Panc1 (cell line): ENCODE measurements around the gene FGGY. TPM values are rescaled to one million over a fixed set of nuclear protein-coding genes. Genes with fewer than 3 reads are reported as not detected.
"Not testable (repeated sequence)": the region's sequence is repeated elsewhere in the genome, so short reads cannot be mapped to it uniquely, and the experiment has no call there.

Experiments
- ATAC-seq: fragments of 200-7000 bp; cut with Tn5 transposase; 2 replicates; pipeline ENCODE4 v1.9.1; 2020; ENCODE audit warnings: mild to moderate bottlenecking, moderate library complexity
- BruUV-seq: library from RNA; stranded (reverse); fragments of 400-500 nt; replicated peaks from 2 replicates; lab custom pipeline; 2021; lab: Mats Ljungman, UMichigan
- CTCF ChIA-PET: fragments of 300-600 bp; sonication (Branson Sonifier 250); formaldehyde crosslinking; loops from one replicate; lab custom pipeline; 2022; ENCODE audit warnings: antibody characterized with exemption; lab: Charles Lee
- POLR2A ChIA-PET: fragments of 300-600 bp; sonication (Branson Sonifier 250); formaldehyde crosslinking; loops from one replicate; lab custom pipeline; 2022; ENCODE audit warnings: antibody characterized with exemption; lab: Charles Lee
- DNase-seq: peaks from one replicate; pipeline ENCODE4 v3.0.0-alpha.2; 2010; ENCODE audit warnings: low read depth, low spot score
- H3K27ac ChIP-seq: 2 replicates; pipeline ENCODE4 v1.5.1; 2011; ENCODE audit warnings: mild to moderate bottlenecking, low read length, inconsistent platforms
- H3K27me3 ChIP-seq: fragments of 200-500 bp; sonication (Bioruptor generic); 2 replicates; pipeline ENCODE4 v1.6.0; 2014; ENCODE audit warnings: low read length, inconsistent platforms; ENCODE audit not compliant: control insufficient read depth, insufficient read depth
- H3K36me3 ChIP-seq: fragments of 200-500 bp; sonication (Bioruptor generic); 2 replicates; pipeline ENCODE4 v1.5.1; 2014; ENCODE audit warnings: inconsistent platforms, mild to moderate bottlenecking, low read length, moderate library complexity; ENCODE audit not compliant: control insufficient read depth, insufficient read depth
- H3K4me1 ChIP-seq: 2 replicates; pipeline ENCODE4 v1.5.1; 2011; ENCODE audit warnings: inconsistent platforms, mild to moderate bottlenecking, low read length, moderate library complexity; ENCODE audit not compliant: control insufficient read depth, insufficient read depth
- H3K4me3 ChIP-seq, 2 experiments: 2 replicates each; pipeline ENCODE4 v1.5.1; 2011 to 2012; ENCODE audit warnings: low read depth in 2 of 2, low read length in 2 of 2, mild to moderate bottlenecking in 2 of 2, inconsistent platforms in 1 of 2, moderate library complexity in 1 of 2
- H3K9me3 ChIP-seq: fragments of 200-500 bp; sonication (Bioruptor generic); 2 replicates; pipeline ENCODE4 v1.5.1; 2014; ENCODE audit warnings: low read depth, mild to moderate bottlenecking, inconsistent platforms, low read length, moderate library complexity; ENCODE audit not compliant: control insufficient read depth, insufficient read depth
- CTCF ChIP-seq: fragments of 450-650 bp; IDR thresholded peaks from 2 replicates; pipeline ENCODE4 v1.5.1; 2017; ENCODE audit warnings: mild to moderate bottlenecking
- POLR2AphosphoS5 ChIP-seq: IDR thresholded peaks from 2 replicates; pipeline ENCODE4 v1.6.1; 2012; ENCODE audit warnings: mild to moderate bottlenecking, low read depth, low read length, moderate library complexity
- SIN3A ChIP-seq: IDR thresholded peaks from 2 replicates; pipeline ENCODE4 v1.6.1; 2012; ENCODE audit warnings: low read depth, mild to moderate bottlenecking, low read length, moderate library complexity, borderline replicate concordance; ENCODE audit not compliant: insufficient read depth
- TCF7L2 ChIP-seq: IDR thresholded peaks from 2 replicates; pipeline ENCODE4 v1.6.1; 2011; ENCODE audit warnings: mild to moderate bottlenecking, low read depth, low read length, inconsistent platforms
- in situ Hi-C: cut with HindIII; loops from 2 replicates; pipeline ENCODE4 v1.10.0; 2016; ENCODE audit warnings: low sequenced_read_pairs, low pct_unique_long_range_greater_than_20kb
- intact Hi-C: fragments of 100-400 bp; cut with micrococcal nuclease; formaldehyde crosslinking; loops from one replicate; pipeline ENCODE4 v1.10.0; 2022; ENCODE audit not compliant: unreplicated experiment
- total RNA-seq: library from RNA; stranded (reverse); gene quantifications from one replicate; pipeline ENCODE4 v1.2.1, GENCODE V29; 2021; ENCODE audit not compliant: unreplicated experiment
- TF ChIP-seq, protein P1 (sequence below), 2 experiments: IDR thresholded peaks; 2 replicates each; pipeline ENCODE4 v1.6.1; 2011 to 2012; ENCODE audit warnings: low read depth in 2 of 2, control low read depth in 1 of 2, low read length in 1 of 2, mild to moderate bottlenecking in 1 of 2, moderate library complexity in 1 of 2; ENCODE audit not compliant: insufficient read depth in 1 of 2

Gene FGGY
- total RNA-seq, 1 experiment from 2014 or later, result 15.5 TPM

DNA sequence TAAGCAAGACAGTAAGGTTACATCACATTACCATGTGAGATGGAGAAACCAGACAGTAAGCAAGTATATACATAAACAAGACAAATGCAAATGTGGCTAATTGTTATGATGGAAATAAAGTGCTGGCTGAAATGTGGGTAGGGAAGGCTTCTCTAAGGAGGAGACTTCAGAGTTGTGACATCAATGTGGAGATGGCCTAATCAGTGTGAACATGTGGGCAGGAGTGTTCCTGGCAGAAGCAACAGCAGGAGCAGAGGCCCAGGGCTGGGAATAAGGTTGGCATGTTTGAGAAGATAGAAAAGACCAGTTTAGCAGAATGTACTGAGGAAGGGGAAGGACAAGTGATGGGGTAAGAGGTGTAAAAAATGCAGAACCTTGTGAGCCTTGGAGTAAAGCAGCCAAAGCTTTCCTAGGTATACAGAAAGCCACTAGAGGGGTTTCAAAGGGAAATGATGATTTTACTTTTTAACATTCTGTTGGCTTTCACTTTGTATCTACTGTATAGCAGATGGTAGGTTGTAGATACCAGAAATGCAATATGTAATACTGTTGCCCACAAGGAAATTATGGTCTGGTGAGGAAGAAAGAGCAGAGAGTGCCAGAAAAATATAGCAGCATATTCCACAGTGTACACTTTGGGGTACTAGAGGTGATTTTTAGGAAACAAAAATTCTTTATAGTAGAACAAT is 197.4 kb downstream of the FGGY start:
- TF ChIP-seq SIN3A (no peak), POLR2AphosphoS5 (no peak), TCF7L2 (no peak), CTCF (no peak)
- TF ChIP-seq, protein P1, sequence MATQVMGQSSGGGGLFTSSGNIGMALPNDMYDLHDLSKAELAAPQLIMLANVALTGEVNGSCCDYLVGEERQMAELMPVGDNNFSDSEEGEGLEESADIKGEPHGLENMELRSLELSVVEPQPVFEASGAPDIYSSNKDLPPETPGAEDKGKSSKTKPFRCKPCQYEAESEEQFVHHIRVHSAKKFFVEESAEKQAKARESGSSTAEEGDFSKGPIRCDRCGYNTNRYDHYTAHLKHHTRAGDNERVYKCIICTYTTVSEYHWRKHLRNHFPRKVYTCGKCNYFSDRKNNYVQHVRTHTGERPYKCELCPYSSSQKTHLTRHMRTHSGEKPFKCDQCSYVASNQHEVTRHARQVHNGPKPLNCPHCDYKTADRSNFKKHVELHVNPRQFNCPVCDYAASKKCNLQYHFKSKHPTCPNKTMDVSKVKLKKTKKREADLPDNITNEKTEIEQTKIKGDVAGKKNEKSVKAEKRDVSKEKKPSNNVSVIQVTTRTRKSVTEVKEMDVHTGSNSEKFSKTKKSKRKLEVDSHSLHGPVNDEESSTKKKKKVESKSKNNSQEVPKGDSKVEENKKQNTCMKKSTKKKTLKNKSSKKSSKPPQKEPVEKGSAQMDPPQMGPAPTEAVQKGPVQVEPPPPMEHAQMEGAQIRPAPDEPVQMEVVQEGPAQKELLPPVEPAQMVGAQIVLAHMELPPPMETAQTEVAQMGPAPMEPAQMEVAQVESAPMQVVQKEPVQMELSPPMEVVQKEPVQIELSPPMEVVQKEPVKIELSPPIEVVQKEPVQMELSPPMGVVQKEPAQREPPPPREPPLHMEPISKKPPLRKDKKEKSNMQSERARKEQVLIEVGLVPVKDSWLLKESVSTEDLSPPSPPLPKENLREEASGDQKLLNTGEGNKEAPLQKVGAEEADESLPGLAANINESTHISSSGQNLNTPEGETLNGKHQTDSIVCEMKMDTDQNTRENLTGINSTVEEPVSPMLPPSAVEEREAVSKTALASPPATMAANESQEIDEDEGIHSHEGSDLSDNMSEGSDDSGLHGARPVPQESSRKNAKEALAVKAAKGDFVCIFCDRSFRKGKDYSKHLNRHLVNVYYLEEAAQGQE (IDR thresholded peaks at IDR 0.05; ENCODE audit: insufficient read depth in 1 of 2, low read depth in 2 of 2, low read length in 1 of 2), result no peak
- ChIA-PET POLR2A (no interaction called here), CTCF (no interaction called here)
- no peaks in the 10 kb centered on the region for H3K9me3 ChIP-seq
- no peak overlapping the region for H3K27ac ChIP-seq
- H3K4me1 ChIP-seq, result no peaks in the 10 kb centered on the region
- no peak for ATAC-seq
- H3K4me3 ChIP-seq, result no peak overlapping the region
- no TSS peak for BruUV-seq
- H3K27me3 ChIP-seq, result no peaks in the 10 kb centered on the region
- in situ Hi-C loops, result no loop called here
- H3K36me3 ChIP-seq, result no peaks in the 10 kb centered on the region
- intact Hi-C loops, result no loop called here
- no peak for DNase-seq

GRCh38 chr1:59496156-59496555 is 199.3 kb downstream of the FGGY start:
- H3K9me3 ChIP-seq, ATAC-seq, in situ Hi-C loops, CTCF ChIA-PET, H3K27me3 ChIP-seq, DNase-seq, POLR2A ChIA-PET, H3K27ac ChIP-seq, H3K4me3 ChIP-seq, H3K36me3 ChIP-seq, H3K4me1 ChIP-seq, BruUV-seq, intact Hi-C loops: not testable (repeated sequence)

DNA sequence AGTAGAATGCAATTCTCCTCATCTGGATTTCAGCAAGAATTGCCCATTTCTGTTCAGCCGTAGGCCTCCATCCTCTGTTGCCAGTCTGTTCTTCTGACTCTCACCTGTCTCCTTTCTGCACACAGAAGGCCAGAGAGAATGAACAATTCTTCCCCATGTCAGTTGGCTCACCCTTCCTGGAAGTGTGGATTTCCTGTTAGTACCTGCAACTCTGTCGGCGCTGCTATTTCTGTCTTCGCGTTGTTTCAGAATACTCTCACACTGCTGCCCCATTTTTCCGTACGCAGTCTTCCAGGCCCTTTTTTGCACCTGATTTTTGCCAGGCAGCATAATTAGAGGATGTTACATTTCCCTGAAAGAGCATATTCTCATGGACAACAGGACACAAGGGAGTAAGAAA is 200.7 kb downstream of the FGGY start:
- no peaks in the 10 kb centered on the region for H3K27me3 ChIP-seq
- DNase-seq, result no peak
- BruUV-seq, result no TSS peak
- H3K4me3 ChIP-seq, result no peak overlapping the region
- intact Hi-C loops, result no loop called here
- in situ Hi-C loops, result no loop called here
- POLR2A ChIA-PET, result no interaction called here
- H3K36me3 ChIP-seq, result no peaks in the 10 kb centered on the region
- no peak overlapping the region for H3K27ac ChIP-seq
- ATAC-seq, result no peak
- H3K4me1 ChIP-seq, result no peaks in the 10 kb centered on the region
- no peaks in the 10 kb centered on the region for H3K9me3 ChIP-seq
- TF ChIP-seq POLR2AphosphoS5 (no peak), TCF7L2 (no peak), CTCF (no peak), SIN3A (no peak)
- TF ChIP-seq, protein P1 (IDR thresholded peaks at IDR 0.05; ENCODE audit: insufficient read depth in 1 of 2, low read depth in 2 of 2, low read length in 1 of 2), result no peak
- CTCF ChIA-PET, result interaction anchor here (0.6 kb wide), 1 partner anchor 1216 kb away, joined by 5 read pairs; no protein-coding TSS in a partner anchor
